Measurements from ENCODE around the gene C2orf72. TPM values are rescaled to one million over a fixed set of nuclear protein-coding genes. Genes with fewer than 3 reads are reported as not detected.

Gene C2orf72
- total and polyA plus RNA-seq, 2 of the 13 experiments (the other 11 are each of a cell fraction or from before 2014, with no cell fraction given) = 147 to 203 TPM

DNA sequence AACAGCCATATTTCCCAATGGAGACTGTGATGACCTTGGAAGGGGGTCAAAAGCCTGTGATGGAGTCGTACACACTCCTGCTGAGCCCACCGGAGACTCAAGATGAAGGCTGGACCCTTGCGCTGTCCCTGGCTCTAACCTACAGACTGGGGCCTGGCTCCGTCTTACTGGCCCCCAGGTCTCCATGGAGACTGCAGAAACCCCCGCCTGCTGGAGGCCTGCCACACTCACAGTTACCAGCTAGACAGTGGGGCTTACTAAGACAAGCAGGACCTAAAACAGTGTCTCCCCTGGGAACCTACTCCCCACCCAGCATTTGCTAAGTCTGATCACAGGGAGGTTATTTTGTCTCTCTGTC, 9.6 kb downstream of the C2orf72 start (continued):
- TF ChIP-seq MTERF4 (CRISPR knock-in tag; IDR thresholded peaks at IDR 0.05) (no peak), HNRNPK (IDR thresholded peaks at IDR 0.05; ENCODE audit: low read depth, low read length, poor library complexity, severe bottlenecking) (no peak)

DNA sequence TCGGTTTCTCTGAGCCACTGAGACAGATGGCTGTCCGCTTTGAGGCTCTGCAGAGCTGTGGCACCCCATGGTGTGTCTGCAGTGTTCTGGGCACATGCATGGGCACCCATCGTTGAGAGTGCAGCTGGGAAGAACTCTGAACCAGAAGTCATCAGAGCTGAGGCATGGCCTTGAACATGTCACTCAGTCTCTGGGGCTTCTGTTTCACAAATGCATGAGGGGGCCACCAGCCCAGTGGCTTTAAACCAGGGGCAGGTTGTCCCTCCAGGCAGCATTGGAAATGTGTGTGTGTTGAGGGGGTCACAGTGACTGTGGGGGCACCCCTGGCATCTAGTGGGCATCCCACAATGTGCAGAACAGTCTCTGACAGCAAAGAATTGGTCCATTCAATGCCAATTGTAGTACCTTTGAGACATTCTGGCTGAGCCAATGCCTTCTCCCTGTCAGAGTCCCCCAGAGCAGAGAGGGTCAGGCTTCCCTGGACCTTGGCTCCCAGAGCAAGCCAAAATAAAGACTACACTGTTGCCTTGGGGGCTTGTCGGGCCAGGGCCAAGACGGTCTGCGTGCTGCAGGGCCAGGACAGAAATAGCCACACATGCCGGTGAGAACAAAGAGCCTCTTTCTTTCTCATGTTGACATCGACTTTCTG, 10.1 kb downstream of the C2orf72 start:
- ChIA-PET POLR2A (interaction anchor here (1.1 to 7.7 kb wide), 4 partner anchors 8 to 417 kb away, joined by 3 to 399 read pairs (median 5); partner anchors contain the start of genes C2orf72 and NCL), CTCF (ENCODE audit: low intra/inter-chr PET ratio, low total read pairs) (no interaction called here)
- peak overlapping the region in 1 of 3 experiments; percentile 30; a peak in 1 of 6 replicates for H3K4me3 ChIP-seq (replicated peaks in 1 of 3; ENCODE audit: insufficient read depth in 1 of 3, low read depth in 2 of 3, low read length in 3 of 3)
- peak overlapping the region; percentile 55 for H3K4me2 ChIP-seq (ENCODE audit: low read depth, low read length)
- H3K4me1 ChIP-seq (ENCODE audit: insufficient read depth, low read length) = peaks cover 72% of the 10 kb centered on the region
- intact Hi-C loops (cut with micrococcal nuclease; ENCODE audit: unreplicated experiment) = loop anchor here (10.0 kb wide), 1 partner anchor 657 kb away; the partner anchor contains the start of gene PTMA
- no peaks in the 10 kb centered on the region for H3K9me3 ChIP-seq (ENCODE audit: low read length)
- in situ Hi-C loops (cut with HindIII; ENCODE audit: extremely low pct_ligation_motif_present, low pct_unique_long_range_greater_than_20kb) = no loop called here
- FAIRE-seq (no peak), DNase-seq (ENCODE audit: low spot score) (peak; percentile 79), ATAC-seq (peak; percentile 6)
- peaks cover 5 to 24% of the 10 kb centered on the region in 2 experiments for H3K36me3 ChIP-seq (replicated peaks in 1 of 2; ENCODE audit: control insufficient read depth in 1 of 2, insufficient read depth in 2 of 2, low read length in 2 of 2)
- H3K27me3 ChIP-seq (ENCODE audit: control insufficient read depth in 1 of 2, insufficient read depth in 2 of 2, low read length in 2 of 2) = no peaks in the 10 kb centered on the region; a peak in 1 of 5 replicates
- H3K27ac ChIP-seq (ENCODE audit: extremely low read length, insufficient read depth, low read length) = peak overlapping the region; percentile 97
- no peaks in the 10 kb centered on the region for H4K20me1 ChIP-seq (ENCODE audit: insufficient read depth, low read length)
- no TSS peak for BruUV-seq (replicated peaks)
- H3K9ac ChIP-seq (ENCODE audit: insufficient read depth, low read depth, low read length) = peak overlapping the region; percentile 58
- no peak overlapping the region for H2AFZ ChIP-seq (ENCODE audit: low read length)
- no peaks in the 10 kb centered on the region for H3K79me2 ChIP-seq (ENCODE audit: insufficient read depth, low read length)
- 8% methylated on average over 6 of the region's 8 CpGs for WGBS (ENCODE audit: low lambda C conversion rate)
- TF ChIP-seq ZNF775 (CRISPR knock-in tag; IDR thresholded peaks at IDR 0.05; ENCODE audit: borderline replicate concordance) = no peak
- TF ChIP-seq FOSL1 (CRISPR knock-in tag; IDR thresholded peaks at IDR 0.05; ENCODE audit: borderline replicate concordance) = no peak
- 0 out of 2 replicates have a peak, but pooled peaks have one; percentile 25 for TF ChIP-seq ZNF281 (CRISPR knock-in tag; IDR thresholded peaks at IDR 0.05; ENCODE audit: borderline replicate concordance)
- no peak for TF ChIP-seq ELF4 (CRISPR knock-in tag; IDR thresholded peaks at IDR 0.05; ENCODE audit: borderline replicate concordance)
- TF ChIP-seq ZNF543 (CRISPR knock-in tag; IDR thresholded peaks at IDR 0.05) = no peak; the same call in none of the 2 replicates
- TF ChIP-seq, protein P1, sequence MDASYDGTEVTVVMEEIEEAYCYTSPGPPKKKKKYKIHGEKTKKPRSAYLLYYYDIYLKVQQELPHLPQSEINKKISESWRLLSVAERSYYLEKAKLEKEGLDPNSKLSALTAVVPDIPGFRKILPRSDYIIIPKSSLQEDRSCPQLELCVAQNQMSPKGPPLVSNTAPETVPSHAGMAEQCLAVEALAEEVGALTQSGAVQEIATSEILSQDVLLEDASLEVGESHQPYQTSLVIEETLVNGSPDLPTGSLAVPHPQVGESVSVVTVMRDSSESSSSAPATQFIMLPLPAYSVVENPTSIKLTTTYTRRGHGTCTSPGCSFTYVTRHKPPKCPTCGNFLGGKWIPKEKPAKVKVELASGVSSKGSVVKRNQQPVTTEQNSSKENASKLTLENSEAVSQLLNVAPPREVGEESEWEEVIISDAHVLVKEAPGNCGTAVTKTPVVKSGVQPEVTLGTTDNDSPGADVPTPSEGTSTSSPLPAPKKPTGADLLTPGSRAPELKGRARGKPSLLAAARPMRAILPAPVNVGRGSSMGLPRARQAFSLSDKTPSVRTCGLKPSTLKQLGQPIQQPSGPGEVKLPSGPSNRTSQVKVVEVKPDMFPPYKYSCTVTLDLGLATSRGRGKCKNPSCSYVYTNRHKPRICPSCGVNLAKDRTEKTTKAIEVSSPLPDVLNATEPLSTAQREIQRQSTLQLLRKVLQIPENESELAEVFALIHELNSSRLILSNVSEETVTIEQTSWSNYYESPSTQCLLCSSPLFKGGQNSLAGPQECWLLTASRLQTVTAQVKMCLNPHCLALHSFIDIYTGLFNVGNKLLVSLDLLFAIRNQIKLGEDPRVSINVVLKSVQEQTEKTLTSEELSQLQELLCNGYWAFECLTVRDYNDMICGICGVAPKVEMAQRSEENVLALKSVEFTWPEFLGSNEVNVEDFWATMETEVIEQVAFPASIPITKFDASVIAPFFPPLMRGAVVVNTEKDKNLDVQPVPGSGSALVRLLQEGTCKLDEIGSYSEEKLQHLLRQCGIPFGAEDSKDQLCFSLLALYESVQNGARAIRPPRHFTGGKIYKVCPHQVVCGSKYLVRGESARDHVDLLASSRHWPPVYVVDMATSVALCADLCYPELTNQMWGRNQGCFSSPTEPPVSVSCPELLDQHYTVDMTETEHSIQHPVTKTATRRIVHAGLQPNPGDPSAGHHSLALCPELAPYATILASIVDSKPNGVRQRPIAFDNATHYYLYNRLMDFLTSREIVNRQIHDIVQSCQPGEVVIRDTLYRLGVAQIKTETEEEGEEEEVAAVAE (CRISPR knock-in tag; IDR thresholded peaks at IDR 0.05; ENCODE audit: borderline replicate concordance) = no peak; the same call in 1 of the 2 replicates
- no peak; the same call in 1 of the 2 replicates for TF ChIP-seq HINFP (CRISPR knock-in tag; IDR thresholded peaks at IDR 0.05; ENCODE audit: low read depth)

Measured in HepG2 (cell line).